Measurements from ENCODE around the gene FDX2.
"Not testable (repeated sequence)": the region's sequence is repeated elsewhere in the genome, so short reads cannot be mapped to it uniquely, and the experiment has no call there.

FDX2 gene

DNA sequence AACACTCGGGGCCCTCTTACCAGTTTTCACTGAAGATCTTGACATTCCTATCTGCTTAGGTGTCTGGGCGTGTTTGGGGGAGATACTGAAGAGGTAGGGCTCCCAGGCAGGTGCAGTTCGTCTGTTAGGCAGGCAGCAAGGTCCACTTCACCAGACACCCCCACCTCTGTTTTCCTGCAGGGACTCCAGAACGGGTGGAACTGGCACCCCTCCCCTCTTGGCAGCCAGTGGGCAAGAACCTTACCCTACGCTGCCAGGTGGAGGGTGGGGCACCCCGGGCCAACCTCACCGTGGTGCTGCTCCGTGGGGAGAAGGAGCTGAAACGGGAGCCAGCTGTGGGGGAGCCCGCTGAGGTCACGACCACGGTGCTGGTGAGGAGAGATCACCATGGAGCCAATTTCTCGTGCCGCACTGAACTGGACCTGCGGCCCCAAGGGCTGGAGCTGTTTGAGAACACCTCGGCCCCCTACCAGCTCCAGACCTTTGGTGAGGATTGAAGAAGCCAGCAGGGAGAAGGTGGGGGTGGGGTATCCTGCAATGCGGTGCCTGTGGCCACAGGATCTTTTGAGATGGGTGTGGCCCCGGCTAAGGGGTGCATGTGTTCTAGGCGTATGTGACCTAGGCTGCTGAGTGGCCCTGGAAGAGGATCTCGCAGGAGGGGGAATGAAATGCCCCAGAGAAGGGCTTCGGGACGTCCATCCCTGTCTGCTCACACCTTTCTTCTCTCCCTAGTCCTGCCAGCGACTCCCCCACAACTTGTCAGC lies 32.3 kb downstream of the FDX2 start:
- TF ChIP-seq, protein P1, sequence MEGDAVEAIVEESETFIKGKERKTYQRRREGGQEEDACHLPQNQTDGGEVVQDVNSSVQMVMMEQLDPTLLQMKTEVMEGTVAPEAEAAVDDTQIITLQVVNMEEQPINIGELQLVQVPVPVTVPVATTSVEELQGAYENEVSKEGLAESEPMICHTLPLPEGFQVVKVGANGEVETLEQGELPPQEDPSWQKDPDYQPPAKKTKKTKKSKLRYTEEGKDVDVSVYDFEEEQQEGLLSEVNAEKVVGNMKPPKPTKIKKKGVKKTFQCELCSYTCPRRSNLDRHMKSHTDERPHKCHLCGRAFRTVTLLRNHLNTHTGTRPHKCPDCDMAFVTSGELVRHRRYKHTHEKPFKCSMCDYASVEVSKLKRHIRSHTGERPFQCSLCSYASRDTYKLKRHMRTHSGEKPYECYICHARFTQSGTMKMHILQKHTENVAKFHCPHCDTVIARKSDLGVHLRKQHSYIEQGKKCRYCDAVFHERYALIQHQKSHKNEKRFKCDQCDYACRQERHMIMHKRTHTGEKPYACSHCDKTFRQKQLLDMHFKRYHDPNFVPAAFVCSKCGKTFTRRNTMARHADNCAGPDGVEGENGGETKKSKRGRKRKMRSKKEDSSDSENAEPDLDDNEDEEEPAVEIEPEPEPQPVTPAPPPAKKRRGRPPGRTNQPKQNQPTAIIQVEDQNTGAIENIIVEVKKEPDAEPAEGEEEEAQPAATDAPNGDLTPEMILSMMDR (IDR thresholded peaks at IDR 0.05; ENCODE audit: insufficient read depth, low read length, missing control alignments), result no peak
- no peak for DNase-seq (ENCODE audit: low read depth, low spot score)
- no peak overlapping the region for H3K4me3 ChIP-seq (ENCODE audit: low read depth, low read length)
- CTCF ChIA-PET, result interaction anchor here (1.0 to 1.9 kb wide), 3 partner anchors 12 to 25 kb away, joined by 3 to 9 read pairs (median 3); partner anchors contain the start of gene ICAM1
- POLR2A ChIA-PET, result interaction anchor here (0.6 kb wide), 1 partner anchor 95 kb away, joined by 5 read pairs; no protein-coding TSS in a partner anchor

DNA sequence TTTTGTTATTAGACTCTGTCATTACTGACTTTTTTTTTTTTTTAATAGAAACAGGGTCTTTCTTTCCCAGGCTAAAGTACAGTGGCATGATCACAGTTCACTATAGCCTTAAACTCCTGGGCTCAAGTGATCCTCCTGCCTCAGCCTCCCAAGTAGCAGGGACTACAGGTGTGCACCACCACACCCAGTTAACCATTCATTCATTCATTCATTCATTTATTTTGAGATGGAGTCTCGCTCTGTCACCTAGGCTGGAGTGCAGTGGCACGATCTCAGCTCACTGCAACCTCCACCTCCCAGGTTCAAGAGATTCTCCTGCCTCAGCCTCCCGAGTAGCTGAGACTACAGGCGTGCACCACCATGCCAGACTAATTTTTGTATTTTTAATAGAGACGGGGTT lies 33.8 kb downstream of the FDX2 start:
- DNase-seq (ENCODE audit: low read depth, low spot score); H3K4me3 ChIP-seq (ENCODE audit: low read depth, low read length); POLR2A ChIA-PET: not testable (repeated sequence)
- CTCF ChIA-PET, result interaction anchor here (1.9 kb wide), 1 partner anchor 12 kb away, joined by 9 read pairs; no protein-coding TSS in a partner anchor

DNA sequence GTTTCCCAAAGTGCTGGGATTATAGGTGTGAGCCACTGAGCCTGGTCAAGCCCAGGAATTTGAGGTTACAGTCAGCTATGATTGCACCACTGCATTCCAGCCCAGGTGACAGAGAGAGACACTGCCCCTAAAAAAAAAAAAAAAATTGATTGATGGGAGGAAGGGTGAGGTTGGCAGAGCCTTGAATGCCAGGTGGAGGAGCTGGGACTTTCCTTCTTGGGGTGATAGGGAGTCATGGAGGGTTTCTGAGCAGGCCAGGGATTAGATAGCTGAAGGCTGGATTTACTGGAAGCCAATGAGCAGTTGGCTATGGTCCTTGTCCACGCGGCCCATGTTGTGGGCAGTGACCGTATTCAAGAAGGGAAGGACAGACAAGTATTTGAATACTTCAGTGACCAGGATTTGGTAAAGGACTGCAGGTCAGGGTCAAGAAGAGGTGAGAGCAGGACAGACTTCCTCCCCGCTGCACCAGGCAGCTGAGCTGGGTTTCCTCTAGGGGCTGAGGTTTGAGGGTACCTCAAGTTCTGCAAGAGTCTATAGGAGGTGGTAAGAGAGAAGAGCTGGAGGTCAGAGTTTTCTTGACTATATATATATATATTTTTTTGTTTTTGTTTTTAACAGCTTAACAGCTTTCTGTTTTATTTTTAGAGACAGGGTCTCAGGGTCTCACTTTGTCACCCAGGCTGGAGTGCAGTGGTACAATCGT lies 35.9 kb downstream of the FDX2 start:
- no peak for DNase-seq (ENCODE audit: low read depth, low spot score)
- TF ChIP-seq, protein P1 (IDR thresholded peaks at IDR 0.05; ENCODE audit: insufficient read depth, low read length, missing control alignments), result no peak
- POLR2A ChIA-PET, result interaction anchor here (0.6 kb wide), 1 partner anchor 192 kb away, joined by 8 read pairs; no protein-coding TSS in a partner anchor
- no peak overlapping the region for H3K4me3 ChIP-seq (ENCODE audit: low read depth, low read length)
- CTCF ChIA-PET, result interaction anchor here (0.9 to 2.2 kb wide), 8 partner anchors 9 to 112 kb away, joined by 3 to 7 read pairs (median 4); partner anchors contain the start of genes ICAM1 and ICAM5

DNA sequence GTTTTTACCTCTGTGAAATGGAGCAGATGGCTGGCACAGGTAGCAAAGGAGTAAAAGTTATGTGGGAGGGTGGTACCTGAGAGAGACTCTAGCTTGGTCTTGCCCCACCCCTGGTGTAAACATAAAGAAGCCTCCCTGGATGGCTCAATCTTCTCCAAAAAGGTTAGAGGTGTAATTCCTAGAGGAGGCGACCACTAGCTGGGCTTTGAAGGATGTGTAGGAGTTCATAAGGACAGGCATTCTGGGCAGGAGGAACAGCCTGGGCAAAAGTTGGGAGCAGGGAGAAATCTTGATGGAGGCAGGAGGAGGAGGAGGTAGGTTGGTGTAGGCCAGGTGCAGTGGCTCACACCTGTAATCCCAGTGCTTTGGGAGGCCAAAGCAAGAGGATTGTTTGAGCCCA lies 36.9 kb downstream of the FDX2 start:
- no peak overlapping the region for H3K4me3 ChIP-seq (ENCODE audit: low read depth, low read length)
- no peak for DNase-seq (ENCODE audit: low read depth, low spot score)
- TF ChIP-seq, protein P1 (IDR thresholded peaks at IDR 0.05; ENCODE audit: insufficient read depth, low read length, missing control alignments), result no peak
- POLR2A ChIA-PET, result no interaction called here
- CTCF ChIA-PET, result interaction anchor here (0.8 to 2.2 kb wide), 7 partner anchors 9 to 112 kb away, joined by 3 to 9 read pairs (median 6); partner anchors contain the start of genes ICAM1 and ICAM5

DNA sequence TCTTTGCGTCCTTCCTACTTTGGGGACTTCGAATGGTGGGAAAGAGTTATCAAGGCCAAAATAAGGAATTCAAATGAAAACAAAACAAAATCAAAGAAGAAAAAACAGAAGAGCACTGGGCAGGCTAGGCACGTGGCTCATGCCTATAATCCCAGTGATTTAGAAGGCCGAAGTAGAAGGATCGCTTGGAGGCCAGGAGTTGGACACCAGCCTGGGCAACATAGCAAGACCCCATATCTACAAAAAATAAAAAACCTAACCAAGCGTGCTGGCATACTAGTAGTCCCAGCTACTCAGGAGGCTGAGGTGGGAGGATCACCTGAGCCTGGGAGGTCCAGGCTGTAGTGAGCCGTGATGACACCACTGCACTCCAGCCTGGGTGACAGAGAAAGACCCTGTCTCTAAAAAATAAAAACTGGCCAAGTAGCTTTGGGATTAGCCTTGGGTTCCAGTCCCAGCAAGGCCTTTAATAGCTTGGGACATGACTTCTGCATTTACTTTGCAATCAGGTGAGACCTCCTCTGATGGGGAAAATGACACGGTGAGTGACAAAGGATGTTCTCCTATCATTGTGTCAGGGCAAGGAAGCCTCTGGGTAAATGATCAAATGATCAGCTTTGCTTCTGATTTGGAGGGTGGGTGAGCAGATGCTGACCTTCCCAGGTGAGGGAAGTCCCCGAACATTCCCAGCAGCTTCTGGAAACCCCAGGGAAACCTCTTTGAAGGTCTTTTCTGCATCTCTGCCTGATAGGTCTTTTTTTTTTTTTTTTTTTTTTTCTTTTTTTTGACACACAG lies 37.8 kb downstream of the FDX2 start:
- no peak for DNase-seq (ENCODE audit: low read depth, low spot score)
- CTCF ChIA-PET, result interaction anchor here (0.8 to 1.9 kb wide), 8 partner anchors 8 to 127 kb away, joined by 3 to 11 read pairs (median 5); partner anchors contain the start of gene ICAM1
- no peak overlapping the region for H3K4me3 ChIP-seq (ENCODE audit: low read depth, low read length)
- POLR2A ChIA-PET, result interaction anchor here (1.5 kb wide), 1 partner anchor 13 kb away, joined by 6 read pairs; no protein-coding TSS in a partner anchor
- TF ChIP-seq, protein P1 (IDR thresholded peaks at IDR 0.05; ENCODE audit: insufficient read depth, low read length, missing control alignments), result no peak

DNA sequence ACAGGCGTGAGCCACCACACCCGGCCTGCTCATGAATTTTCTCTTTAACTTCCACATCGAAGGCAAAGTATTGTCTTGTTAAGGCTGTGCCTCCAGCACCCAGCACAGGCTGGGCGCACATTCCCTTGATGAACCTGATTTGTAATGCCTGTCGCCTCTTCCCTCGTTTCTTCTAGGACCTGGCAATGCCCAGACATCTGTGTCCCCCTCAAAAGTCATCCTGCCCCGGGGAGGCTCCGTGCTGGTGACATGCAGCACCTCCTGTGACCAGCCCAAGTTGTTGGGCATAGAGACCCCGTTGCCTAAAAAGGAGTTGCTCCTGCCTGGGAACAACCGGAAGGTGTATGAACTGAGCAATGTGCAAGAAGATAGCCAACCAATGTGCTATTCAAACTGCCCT lies 41.2 kb downstream of the FDX2 start:
- TF ChIP-seq, protein P1 (IDR thresholded peaks at IDR 0.05; ENCODE audit: insufficient read depth, low read length, missing control alignments), result no peak
- CTCF ChIA-PET, result interaction anchor here (0.9 to 1.8 kb wide), 6 partner anchors 15 to 129 kb away, joined by 3 to 10 read pairs (median 4); partner anchors contain the start of gene CDC37
- H3K4me3 ChIP-seq (ENCODE audit: low read depth, low read length), result no peak overlapping the region
- no peak for DNase-seq (ENCODE audit: low read depth, low spot score)
- POLR2A ChIA-PET, result no interaction called here

Measured in AG04449 (cell line).